Measurements from ENCODE around the gene OR10A4.
"Not testable (repeated sequence)": the region's sequence is repeated elsewhere in the genome, so short reads cannot be mapped to it uniquely, and the experiment has no call there.

OR10A4 gene, protein sequence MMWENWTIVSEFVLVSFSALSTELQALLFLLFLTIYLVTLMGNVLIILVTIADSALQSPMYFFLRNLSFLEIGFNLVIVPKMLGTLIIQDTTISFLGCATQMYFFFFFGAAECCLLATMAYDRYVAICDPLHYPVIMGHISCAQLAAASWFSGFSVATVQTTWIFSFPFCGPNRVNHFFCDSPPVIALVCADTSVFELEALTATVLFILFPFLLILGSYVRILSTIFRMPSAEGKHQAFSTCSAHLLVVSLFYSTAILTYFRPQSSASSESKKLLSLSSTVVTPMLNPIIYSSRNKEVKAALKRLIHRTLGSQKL

DNA sequence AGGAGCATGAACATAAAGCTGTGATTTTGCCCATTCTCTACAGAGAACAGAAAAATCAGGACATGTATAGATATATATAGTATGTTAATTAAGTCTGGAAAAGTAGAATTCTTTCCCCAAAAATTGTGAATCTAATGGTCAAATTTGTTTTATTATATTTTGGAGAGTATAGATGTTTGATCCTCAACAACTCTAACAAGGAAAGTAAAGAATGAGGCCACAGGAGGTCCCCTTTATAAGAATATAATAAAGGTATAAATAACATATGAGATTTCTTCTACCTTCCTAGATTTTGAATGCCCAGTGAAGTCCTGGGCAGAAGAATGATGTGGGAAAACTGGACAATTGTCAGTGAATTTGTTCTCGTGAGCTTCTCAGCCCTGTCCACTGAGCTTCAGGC, at the start of gene OR10A4:
Gene OR10A4, plus strand, starts transcription at position 301 of the 400 bp plus-strand sequence. Its CDS starts 23 bp downstream, at position 324.
- DNase-seq (ENCODE audit: low read depth in 2 of 2) = no peak

DNA sequence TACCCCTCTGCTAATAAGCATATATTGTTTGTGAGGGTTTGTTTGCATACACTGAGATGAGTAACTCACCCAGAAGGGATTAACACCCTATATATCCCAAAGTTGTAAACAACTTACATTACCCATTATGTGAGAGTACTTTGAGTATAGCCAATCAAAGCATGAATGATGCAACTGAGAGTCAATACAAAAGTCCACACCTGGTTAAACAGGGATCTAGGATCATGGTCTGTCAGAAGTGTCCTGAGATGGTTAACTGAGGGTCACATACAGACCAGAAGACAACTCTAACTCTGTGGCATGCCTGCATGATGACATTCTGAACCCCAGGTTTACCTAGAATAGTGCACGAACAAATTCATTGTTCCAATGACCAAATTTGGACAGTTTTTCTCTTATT, 48.3 kb upstream of the OR10A4 start:
- DNase-seq (ENCODE audit: low read depth in 2 of 2) = no peak

DNA sequence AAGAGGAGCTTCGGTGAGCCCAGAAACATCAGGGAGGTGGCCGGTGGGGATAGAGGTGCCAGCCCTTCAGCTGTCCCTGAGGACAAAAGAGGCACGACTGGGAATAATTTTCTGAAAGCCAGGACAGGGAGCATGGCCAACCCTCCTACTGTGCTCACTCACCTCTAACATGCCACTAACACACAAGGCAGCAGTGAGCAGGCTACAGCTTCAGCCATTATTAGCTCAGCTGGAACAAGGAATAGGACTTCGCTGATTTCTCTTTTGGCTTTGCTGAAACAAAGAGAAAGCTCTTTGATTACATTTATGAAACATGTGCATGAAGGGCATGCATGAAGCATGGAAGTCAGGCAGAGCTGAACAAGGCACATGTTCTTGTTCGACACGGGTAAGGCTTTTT, 43.1 kb upstream of the OR10A4 start:
- DNase-seq (ENCODE audit: low read depth in 2 of 2) = no peak

DNA sequence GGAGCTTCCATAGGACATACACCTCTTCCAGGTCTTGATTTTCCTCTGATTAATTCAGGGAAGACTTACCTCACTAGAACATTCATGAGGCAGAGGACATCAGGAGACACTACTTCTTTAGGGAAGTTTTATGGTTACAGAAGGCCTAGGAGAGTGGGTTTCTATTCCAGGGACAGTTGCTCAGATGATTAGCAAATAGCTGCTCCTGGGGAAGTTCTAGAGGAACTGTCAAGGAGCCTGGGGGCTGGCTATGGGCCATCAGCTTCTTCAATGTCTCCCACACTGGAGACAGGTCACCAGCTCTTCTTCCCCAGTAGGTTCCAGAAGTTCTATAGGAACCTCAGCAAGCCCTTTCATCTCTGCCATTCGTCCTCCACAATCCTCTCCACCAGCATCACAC, 42.4 kb upstream of the OR10A4 start:
- no peak for DNase-seq (ENCODE audit: low read depth in 2 of 2)

DNA sequence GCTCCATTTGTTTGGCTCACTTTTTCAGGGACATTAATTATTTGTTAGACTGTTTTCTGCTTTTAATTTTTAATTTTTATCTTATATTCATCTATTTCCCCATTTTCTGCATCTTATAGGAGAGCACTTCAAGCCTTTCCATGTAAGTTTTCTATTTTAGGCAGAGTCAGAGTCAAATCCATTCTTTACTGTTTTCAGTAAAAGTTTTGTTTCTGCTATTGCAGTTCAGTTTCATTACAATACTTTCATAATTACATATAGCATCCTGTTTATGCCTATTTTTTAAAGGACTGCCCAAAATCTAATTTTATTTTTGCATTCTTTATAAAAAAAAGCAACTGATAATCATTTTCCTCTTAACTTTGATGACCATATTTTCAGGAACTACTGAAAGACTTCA, 34.7 kb upstream of the OR10A4 start:
- DNase-seq (ENCODE audit: low read depth in 2 of 2) = no peak

DNA sequence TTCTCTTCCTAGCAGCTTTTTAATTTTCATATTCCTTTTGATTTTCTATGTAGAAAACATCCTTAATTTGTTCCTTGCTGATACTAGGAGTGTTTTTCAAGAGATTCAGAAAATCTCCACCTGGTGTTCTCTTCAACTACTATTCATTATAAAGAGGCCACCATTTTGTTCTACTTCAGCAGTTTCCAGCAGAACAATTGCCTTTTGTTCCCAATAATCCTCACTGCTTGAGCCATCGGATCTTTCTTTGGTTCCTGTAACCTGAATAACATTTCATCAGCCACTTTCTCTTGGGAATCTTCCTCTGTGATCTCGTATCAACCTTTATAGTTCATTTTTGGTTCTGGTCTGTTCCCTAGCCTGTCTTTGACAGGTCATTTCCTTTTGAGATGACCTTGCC, 32.8 kb upstream of the OR10A4 start:
- DNase-seq (ENCODE audit: low read depth in 2 of 2) = no peak

DNA sequence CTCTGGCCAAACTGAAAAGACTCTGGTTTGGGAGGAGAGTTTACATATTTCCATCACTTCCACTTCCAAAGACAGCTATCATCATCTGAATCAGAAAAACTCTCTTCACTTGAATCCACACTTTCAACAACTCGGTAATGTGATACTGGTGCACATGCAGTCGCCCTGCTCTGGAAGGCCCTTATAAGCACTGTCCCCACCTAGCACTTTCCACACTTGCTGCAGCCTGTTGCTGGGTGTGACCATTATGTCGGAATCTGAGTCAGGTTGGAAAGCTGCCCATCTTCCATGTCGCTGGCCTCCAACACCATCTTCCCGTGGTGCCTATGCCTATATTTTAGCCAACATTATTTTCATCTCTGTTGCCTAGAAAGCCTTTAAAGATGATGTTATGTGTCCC, 32.1 kb upstream of the OR10A4 start:
- DNase-seq (ENCODE audit: low read depth in 2 of 2) = no peak

DNA sequence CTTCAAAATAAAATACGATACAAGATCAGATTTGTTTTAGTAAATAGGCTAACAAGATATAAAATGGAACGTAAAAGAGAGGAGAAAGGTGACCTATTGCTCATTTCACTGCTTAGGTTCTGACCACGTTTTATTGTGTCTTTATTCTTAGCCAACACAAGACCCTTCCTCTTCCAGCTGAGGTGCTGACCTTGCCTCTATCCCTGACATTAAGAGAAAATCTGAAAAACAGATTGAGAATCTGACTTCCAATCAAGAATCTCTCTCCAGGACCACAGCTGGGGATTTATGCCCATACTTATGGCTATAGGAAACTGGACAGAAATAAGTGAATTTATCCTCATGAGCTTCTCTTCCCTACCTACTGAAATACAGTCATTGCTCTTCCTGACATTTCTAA, 31.0 kb upstream of the OR10A4 start, which contains the start of gene OR10A5:
Gene OR10A5, plus strand, starts transcription at position 301 of the 400 bp plus-strand sequence. Its CDS starts 0 bp downstream, at position 301.
- DNase-seq (ENCODE audit: low read depth in 2 of 2) = no peak

DNA sequence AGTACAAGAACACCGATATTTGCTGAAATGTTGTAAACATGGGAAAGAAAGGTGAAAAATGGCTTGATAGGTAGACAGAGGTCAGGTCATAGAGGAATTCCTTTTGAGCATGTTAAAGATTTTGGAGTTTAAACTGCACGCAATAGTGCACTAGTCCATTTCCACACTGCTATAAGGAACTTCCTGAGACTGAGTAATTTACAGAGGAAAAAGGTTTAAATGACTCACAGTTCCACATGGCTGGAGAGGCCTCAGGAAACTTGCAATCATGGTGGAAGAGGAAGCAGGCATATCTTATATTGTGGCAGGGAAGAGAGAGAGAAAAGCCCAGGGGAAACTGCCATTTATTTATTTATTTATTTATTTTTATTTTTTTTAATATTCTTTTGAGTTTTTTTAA, 25.9 kb upstream of the OR10A4 start:
- DNase-seq (ENCODE audit: low read depth in 2 of 2) = no peak

DNA sequence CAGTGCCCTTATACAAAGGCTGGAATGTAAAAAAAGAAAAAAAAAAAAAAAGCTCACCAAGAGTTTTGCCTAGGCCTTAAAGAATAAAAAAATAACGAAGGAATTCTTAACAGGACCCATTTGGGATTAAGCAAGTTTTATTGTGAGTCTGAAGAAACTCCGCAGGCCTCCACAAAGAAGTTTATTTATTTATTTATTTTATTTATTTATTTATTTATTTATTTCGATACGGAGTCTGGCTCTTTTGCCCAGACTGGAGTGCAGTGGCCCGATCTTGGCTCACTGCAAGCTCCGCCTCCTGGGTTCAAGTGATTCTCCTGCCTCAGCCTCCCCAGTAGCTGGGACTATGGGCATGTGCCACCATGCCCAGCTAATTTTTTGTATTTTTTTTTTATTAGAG, 21.6 kb upstream of the OR10A4 start:
- not testable (repeated sequence) for DNase-seq (ENCODE audit: low read depth in 2 of 2)

DNA sequence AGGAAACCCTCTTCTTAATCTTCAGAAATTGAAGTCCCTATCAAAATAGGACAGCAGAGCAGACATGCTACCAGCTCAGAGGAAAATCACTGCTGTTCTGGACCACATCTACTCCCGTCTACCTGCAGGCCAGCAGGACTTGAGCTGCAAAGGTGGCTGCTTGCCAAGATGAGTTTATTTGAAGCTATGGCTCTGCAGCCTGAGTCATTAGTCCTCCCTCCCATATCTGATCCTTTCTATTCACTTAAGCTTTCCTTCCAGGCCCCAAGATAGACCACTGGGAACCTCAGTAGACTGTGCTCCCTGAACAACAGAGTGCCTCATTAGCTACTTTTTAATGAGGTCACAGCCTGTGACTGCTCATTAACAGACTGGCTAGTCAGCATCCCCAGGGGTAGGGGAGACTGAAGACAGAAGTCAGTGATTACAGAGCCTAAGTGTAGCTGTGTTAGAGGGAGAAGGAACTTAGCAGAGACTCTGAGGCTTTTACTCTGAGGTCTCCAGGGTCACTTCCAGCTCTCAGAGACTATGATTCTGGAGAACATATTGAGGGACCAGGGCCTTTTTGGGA, 20.4 kb upstream of the OR10A4 start:
- no peak for DNase-seq (ENCODE audit: low read depth in 2 of 2)

DNA sequence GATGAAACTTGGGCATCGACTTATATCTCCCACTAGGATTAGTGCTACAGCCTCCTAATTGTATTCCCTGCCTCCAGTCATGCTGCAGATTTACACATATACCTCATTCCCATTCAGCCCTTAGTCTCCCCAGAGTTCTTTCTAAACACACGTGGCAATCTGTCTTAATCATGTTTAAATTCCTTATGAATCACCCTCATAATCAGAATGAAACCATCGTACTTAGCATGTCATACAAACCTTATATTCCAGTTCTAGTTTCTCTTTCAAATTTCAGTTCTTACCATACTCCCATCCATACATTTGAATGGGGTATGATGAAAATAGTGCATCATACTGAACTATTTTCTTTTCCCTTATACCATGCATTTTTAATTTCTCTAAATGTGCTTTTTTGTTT, 19.6 kb upstream of the OR10A4 start:
- DNase-seq (ENCODE audit: low read depth in 2 of 2) = no peak

DNA sequence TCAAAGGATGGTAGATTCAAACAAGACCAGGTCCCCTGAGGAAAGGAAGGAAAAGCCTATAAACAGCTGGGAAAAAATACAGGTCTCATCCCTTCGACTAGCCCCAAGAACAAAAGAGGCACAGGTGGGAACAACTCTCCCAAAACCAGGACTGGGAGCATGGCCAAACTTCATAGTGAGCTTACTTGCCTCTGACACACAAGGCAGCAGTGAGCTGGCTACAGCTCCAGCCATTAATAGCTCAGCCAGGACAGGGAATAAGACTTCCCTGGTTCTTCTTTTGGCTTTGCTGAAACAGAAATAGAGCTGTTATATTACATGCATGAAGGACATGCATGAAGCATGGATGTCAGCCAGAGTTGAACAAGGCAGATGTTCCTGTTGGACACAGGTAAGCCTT, 13.5 kb upstream of the OR10A4 start, which contains the start of gene OR10A2:
Gene OR10A2, plus strand, starts transcription at position 97 of the 400 bp plus-strand sequence. CDS start 6,698 bp downstream, outside the sequence.
- no peak for DNase-seq (ENCODE audit: low read depth in 2 of 2)

DNA sequence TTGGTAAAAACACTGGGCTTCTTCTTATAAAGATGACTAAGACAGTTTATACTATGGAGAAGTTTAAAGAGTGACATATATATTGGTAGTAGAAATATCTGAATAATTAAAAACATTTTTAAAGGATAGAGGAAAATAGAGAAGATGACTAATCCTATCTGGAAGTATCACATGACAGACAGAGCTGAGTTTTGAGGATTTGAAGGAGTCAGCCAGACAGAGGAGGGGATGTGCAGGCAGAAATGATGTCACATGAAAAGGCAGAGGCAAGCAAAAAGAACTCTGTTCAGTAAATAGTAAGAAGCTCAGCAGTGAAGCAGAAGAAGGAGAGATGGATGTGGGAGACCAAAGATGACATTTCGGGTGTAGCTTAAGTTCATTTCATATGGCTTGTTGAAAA, 12.0 kb upstream of the OR10A4 start:
- DNase-seq (ENCODE audit: low read depth in 2 of 2) = no peak

DNA sequence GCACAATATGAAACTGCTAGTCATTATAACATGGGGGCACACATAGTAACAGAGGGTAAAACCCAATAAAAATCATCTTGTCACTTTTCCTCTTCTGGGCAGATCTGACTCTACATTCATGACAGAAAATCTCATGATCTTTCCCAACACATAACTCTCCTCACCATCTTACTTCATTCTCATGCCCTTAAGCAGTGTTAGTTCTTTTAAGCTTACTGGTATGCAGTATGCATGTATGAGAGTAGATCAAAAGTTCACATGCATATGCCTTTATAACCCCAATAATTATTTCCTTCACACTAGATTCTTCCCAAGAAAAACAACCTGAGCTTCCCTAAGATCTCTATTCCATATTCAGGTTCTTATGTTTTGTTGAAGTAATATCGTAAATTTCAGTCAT, 5.1 kb upstream of the OR10A4 start:
- DNase-seq (ENCODE audit: low read depth in 2 of 2) = no peak

DNA sequence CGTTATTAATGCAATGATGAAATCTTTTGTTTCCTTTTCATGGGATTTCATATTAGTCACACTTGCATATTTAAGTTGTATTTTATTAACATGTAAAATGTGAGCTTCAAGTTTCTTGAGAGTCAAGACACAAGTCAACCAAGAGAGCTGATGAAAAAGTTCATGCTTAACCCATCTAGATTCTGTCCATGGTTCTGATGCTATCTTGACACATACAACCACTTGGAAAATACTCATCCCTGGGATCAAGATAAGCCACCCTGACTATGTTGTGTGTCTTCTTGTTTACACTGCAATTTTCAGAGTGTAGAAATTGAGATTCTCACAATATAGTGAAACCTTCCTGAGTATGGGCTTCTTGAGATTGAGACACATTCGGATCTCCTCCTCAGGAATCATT, 664 bp upstream of the OR10A4 start:
- DNase-seq (ENCODE audit: low read depth in 2 of 2) = no peak

DNA sequence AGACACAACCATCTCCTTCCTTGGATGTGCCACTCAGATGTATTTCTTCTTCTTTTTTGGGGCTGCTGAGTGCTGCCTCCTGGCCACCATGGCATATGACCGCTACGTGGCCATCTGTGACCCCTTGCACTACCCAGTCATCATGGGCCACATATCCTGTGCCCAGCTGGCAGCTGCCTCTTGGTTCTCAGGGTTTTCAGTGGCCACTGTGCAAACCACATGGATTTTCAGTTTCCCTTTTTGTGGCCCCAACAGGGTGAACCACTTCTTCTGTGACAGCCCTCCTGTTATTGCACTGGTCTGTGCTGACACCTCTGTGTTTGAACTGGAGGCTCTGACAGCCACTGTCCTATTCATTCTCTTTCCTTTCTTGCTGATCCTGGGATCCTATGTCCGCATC, 489 bp downstream of the OR10A4 start:
- DNase-seq (ENCODE audit: low read depth in 2 of 2) = no peak

DNA sequence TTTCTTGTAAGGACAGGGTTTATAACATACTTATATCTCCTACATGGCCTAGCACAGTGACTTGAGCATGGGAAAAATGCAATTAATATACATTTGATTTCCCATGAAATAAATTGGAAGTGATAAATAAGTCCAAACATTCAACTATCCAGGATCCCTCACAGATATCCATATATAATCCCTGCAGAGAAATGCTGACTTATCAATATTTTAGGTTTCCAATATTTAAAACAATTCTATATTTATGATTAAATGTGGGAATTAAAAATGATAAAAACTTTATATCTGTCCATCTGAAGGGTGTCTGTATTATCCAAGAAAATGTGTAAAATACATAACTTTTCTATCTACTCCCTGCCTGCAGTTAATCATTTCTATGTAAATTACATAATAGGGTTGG, 6.3 kb downstream of the OR10A4 start:
- DNase-seq (ENCODE audit: low read depth in 2 of 2) = no peak

DNA sequence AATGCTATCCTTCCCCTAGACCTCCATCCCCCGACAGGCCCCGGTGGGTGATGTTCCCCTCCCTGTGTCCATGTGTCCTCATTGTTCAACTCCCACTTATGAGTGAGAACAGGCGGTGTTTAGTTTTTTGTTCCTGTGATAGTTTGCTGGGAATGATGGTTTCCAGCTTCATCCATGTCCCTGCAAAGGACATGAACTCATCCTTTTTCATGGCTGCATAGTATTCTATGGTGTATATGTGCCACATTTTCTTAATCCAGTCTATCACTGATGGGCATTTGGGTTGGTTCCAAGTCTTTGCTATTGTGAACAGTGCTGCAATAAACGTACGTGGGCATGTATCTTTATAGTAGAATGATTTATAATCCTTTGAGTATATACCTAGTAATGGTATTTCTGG, 11.3 kb downstream of the OR10A4 start:
- DNase-seq (ENCODE audit: low read depth in 2 of 2) = not testable (repeated sequence)

DNA sequence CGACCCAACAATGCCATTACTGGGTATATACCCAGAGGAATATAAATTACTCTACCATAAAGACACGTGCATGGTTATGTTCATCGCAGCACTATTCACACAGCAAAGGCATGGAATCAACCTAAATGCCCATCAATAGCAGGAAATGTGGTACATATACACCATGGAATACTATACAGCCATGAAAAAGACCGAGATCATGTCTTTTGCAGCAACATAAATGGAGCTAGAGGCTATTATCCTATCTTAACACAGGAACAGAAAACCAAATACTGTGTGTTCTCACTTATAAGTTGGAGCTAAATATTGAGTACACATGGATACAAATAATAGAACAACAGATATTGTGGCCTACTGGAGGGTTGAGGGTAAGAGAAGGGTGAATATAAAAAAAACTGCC, 12.4 kb downstream of the OR10A4 start:
- DNase-seq (ENCODE audit: low read depth in 2 of 2) = no peak

DNA sequence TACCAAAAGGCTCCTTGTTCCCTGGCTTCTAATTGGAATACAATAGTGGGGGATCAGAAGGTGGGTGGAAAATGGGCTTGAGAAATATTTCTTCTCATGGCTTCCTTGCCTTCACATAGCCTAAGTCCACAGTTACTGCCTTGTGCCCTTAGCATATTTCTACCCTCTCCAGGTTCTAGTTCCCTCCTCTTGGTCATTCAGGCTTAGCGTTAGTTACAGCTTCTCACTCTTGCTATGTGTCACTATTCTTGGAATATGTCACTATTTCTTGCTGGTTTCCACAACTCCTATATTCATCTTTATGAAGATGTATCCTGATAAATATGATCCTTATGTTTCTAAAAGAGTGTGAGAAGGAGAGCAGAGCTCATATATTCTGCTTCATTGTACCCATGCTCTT, 13.4 kb downstream of the OR10A4 start:
- no peak for DNase-seq (ENCODE audit: low read depth in 2 of 2)

DNA sequence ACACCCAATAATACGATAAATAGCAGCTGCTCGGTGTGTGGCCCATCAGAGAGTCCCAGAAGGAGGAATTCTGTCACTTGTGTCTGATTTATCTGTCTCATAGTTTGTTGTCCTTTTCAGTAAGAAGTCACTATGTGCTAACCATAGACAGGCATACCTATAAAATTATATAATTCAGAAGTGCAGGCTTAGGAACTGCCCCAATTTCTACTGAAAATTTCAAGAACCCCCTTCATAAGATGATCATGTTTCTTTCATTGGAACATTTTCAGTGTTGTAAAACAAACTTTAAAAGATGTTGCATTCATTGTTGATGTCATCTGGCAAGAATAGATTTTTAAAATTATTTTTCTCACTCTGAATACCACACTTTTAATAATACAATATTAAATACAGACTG, 16.0 kb downstream of the OR10A4 start, which contains the start of gene OR2D2:
Gene OR2D2, minus strand, starts transcription at position 101 of the 400 bp plus-strand sequence. Its CDS starts 0 bp downstream, at position 101.
- DNase-seq (ENCODE audit: low read depth in 2 of 2) = no peak

DNA sequence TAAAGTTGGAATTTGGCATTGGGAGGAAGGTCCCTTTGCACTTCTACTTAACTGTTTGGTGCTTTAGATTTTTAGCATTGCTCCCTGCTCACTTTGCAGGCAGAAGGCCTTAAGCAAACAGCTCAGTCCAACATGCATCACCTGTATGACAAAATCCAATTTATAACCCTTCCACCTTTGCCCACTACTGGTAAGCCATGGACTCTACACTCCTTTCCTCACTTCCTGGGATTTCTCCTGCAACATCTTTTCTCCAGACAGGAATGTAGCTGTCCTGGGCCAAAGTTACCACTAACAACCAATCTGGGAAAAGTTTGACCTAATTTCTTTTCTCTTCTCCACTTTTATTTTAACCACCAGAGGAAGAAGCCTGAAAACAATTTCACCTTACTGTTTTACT, 17.7 kb downstream of the OR10A4 start:
- no peak for DNase-seq (ENCODE audit: low read depth in 2 of 2)

Data from stimulated activated CD4-positive, alpha-beta T cell treated with anti-CD3 and anti-CD28 coated beads, Interleukin-12 subunit alpha, Interleukin-12 subunit beta, amount 100 ng/mL, for 24 hours (primary cell).